Measurements from ENCODE around the gene EBF3. TPM values are rescaled to one million over a fixed set of nuclear protein-coding genes. Genes with fewer than 3 reads are reported as not detected.

Gene EBF3
- total RNA-seq, 1 experiment from 2014 or later, result not detected

- H3K4me3 Mint-ChIP-seq (ENCODE audit: unreplicated experiment), result no peak overlapping the region
- H3K27ac Mint-ChIP-seq (ENCODE audit: low read depth, unreplicated experiment), result no peak overlapping the region
- ChIA-PET CTCF (interaction anchor here (0.6 to 1.6 kb wide), 2 partner anchors 12 to 24 kb away, joined by 3 read pairs; no protein-coding TSS in a partner anchor), POLR2A (no interaction called here)
- H3K4me1 Mint-ChIP-seq (ENCODE audit: insufficient read depth, unreplicated experiment), result no peaks in the 10 kb centered on the region
- no peak for DNase-seq (ENCODE audit: unreplicated experiment)
- TF ChIP-seq, protein P1, sequence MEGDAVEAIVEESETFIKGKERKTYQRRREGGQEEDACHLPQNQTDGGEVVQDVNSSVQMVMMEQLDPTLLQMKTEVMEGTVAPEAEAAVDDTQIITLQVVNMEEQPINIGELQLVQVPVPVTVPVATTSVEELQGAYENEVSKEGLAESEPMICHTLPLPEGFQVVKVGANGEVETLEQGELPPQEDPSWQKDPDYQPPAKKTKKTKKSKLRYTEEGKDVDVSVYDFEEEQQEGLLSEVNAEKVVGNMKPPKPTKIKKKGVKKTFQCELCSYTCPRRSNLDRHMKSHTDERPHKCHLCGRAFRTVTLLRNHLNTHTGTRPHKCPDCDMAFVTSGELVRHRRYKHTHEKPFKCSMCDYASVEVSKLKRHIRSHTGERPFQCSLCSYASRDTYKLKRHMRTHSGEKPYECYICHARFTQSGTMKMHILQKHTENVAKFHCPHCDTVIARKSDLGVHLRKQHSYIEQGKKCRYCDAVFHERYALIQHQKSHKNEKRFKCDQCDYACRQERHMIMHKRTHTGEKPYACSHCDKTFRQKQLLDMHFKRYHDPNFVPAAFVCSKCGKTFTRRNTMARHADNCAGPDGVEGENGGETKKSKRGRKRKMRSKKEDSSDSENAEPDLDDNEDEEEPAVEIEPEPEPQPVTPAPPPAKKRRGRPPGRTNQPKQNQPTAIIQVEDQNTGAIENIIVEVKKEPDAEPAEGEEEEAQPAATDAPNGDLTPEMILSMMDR (IDR thresholded peaks at IDR 0.05; ENCODE audit: unreplicated experiment), result no peak
- no peaks in the 10 kb centered on the region for H3K9me3 Mint-ChIP-seq (ENCODE audit: unreplicated experiment)
- no peaks in the 10 kb centered on the region for H3K27me3 Mint-ChIP-seq (ENCODE audit: insufficient read depth, unreplicated experiment)
- no TSS peak for BruUV-seq (replicated peaks)
- intact Hi-C loops (cut with micrococcal nuclease), result no loop called here
- H3K36me3 Mint-ChIP-seq (ENCODE audit: insufficient read depth, unreplicated experiment), result no peaks in the 10 kb centered on the region
Observed at GRCh38 chr10:129912166-129912917, 51.7 kb downstream of the EBF3 start.

- POLR2A ChIA-PET, result no interaction called here
- H3K27me3 Mint-ChIP-seq (ENCODE audit: insufficient read depth, unreplicated experiment), result no peaks in the 10 kb centered on the region
- DNase-seq (ENCODE audit: unreplicated experiment), result no peak
- H3K9me3 Mint-ChIP-seq (ENCODE audit: unreplicated experiment), result no peaks in the 10 kb centered on the region
- no peak overlapping the region for H3K4me3 Mint-ChIP-seq (ENCODE audit: unreplicated experiment)
- TF ChIP-seq, protein P1 (IDR thresholded peaks at IDR 0.05; ENCODE audit: unreplicated experiment), result no peak
- CTCF ChIA-PET, result interaction anchor here (0.6 to 1.6 kb wide), 2 partner anchors 13 to 23 kb away, joined by 3 read pairs; no protein-coding TSS in a partner anchor
- H3K36me3 Mint-ChIP-seq (ENCODE audit: insufficient read depth, unreplicated experiment), result no peaks in the 10 kb centered on the region
- no peak overlapping the region for H3K27ac Mint-ChIP-seq (ENCODE audit: low read depth, unreplicated experiment)
- intact Hi-C loops (cut with micrococcal nuclease), result no loop called here
- H3K4me1 Mint-ChIP-seq (ENCODE audit: insufficient read depth, unreplicated experiment), result no peaks in the 10 kb centered on the region
- BruUV-seq (replicated peaks), result no TSS peak
Observed at GRCh38 chr10:129911451-129912165, 52.5 kb downstream of the EBF3 start.

DNA sequence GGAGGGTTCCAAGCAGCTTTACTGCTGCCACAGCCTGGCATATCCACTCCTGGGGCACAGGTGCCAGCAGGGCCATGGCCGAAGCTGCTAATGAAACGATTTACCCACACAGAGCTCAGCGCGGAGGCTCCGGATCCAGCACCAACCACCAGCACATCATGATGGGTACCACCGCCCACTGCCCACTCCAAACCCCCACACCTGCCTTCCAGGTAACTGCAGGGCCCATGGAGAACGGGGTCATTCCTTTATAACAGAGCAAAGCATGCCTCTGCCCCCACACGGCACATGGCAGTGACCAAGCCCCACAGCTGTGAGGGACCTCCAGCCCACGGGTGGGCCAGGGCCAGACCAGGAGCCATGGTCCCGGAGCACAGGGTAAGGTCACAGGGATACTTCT is 53.2 kb downstream of the EBF3 start:
- H3K4me1 Mint-ChIP-seq (ENCODE audit: insufficient read depth, unreplicated experiment), result no peaks in the 10 kb centered on the region
- BruUV-seq (replicated peaks), result no TSS peak
- intact Hi-C loops (cut with micrococcal nuclease), result no loop called here
- ChIA-PET CTCF (no interaction called here), POLR2A (no interaction called here)
- H3K9me3 Mint-ChIP-seq (ENCODE audit: unreplicated experiment), result no peaks in the 10 kb centered on the region
- no peaks in the 10 kb centered on the region for H3K27me3 Mint-ChIP-seq (ENCODE audit: insufficient read depth, unreplicated experiment)
- no peak overlapping the region for H3K27ac Mint-ChIP-seq (ENCODE audit: low read depth, unreplicated experiment)
- no peak overlapping the region for H3K4me3 Mint-ChIP-seq (ENCODE audit: unreplicated experiment)
- no peaks in the 10 kb centered on the region for H3K36me3 Mint-ChIP-seq (ENCODE audit: insufficient read depth, unreplicated experiment)
- no peak for DNase-seq (ENCODE audit: unreplicated experiment)
- TF ChIP-seq, protein P1 (IDR thresholded peaks at IDR 0.05; ENCODE audit: unreplicated experiment), result no peak

GRCh38 chr10:129909531-129910256 is 54.4 kb downstream of the EBF3 start:
- no peak overlapping the region for H3K4me3 Mint-ChIP-seq (ENCODE audit: unreplicated experiment)
- no peak for DNase-seq (ENCODE audit: unreplicated experiment)
- H3K4me1 Mint-ChIP-seq (ENCODE audit: insufficient read depth, unreplicated experiment), result no peaks in the 10 kb centered on the region
- intact Hi-C loops (cut with micrococcal nuclease), result no loop called here
- CTCF ChIA-PET, result no interaction called here
- no peaks in the 10 kb centered on the region for H3K27me3 Mint-ChIP-seq (ENCODE audit: insufficient read depth, unreplicated experiment)
- H3K27ac Mint-ChIP-seq (ENCODE audit: low read depth, unreplicated experiment), result no peak overlapping the region
- no peaks in the 10 kb centered on the region for H3K36me3 Mint-ChIP-seq (ENCODE audit: insufficient read depth, unreplicated experiment)
- H3K9me3 Mint-ChIP-seq (ENCODE audit: unreplicated experiment), result no peaks in the 10 kb centered on the region
- POLR2A ChIA-PET, result no interaction called here
- BruUV-seq (replicated peaks), result no TSS peak
- TF ChIP-seq, protein P1 (IDR thresholded peaks at IDR 0.05; ENCODE audit: unreplicated experiment), result no peak
